GM12878 (cell line): ENCODE results near the gene TMEM231. TPM values are rescaled to one million over a fixed set of nuclear protein-coding genes. Genes with fewer than 3 reads are reported as not detected.

Experiments used
- ATAC-seq: fragments of 200-7000 bp; cut with Tn5 transposase; 3 replicates; pipeline ENCODE4 v1.9.1; 2020; ENCODE audit warnings: mild to moderate bottlenecking, moderate library complexity
- BruUV-seq: library from RNA; stranded (reverse); fragments of 400-500 nt; replicated peaks from 2 replicates; lab custom pipeline; 2021; lab: Mats Ljungman, UMichigan
- CTCF ChIA-PET: fragments of 300-600 bp; sonication (Branson Sonifier 250); formaldehyde crosslinking; extraction: SDS; loops from one replicate; lab custom pipeline; 2021; ENCODE audit warnings: inconsistent platforms; lab: Yijun Ruan, JAX
- POLR2A ChIA-PET: fragments of 350-600 bp; formaldehyde crosslinking; extraction: SDS; loops from one replicate; lab custom pipeline; 2021; ENCODE audit warnings: inconsistent platforms; lab: Charles Lee
- RAD21 ChIA-PET: fragments of 300-600 bp; sonication (Branson Sonifier 250); formaldehyde crosslinking; loops from one replicate; lab custom pipeline; 2023; ENCODE audit warnings: antibody characterized with exemption; ENCODE audit not compliant: unreplicated experiment; lab: Charles Lee
- SMC1A ChIA-PET: fragments of 300-600 bp; sonication (Branson Sonifier 250); formaldehyde crosslinking; loops from one replicate; lab custom pipeline; 2023; ENCODE audit not compliant: unreplicated experiment, uncharacterized antibody; lab: Charles Lee
- DNase-seq: peaks from one replicate; pipeline ENCODE4 v3.0.0-alpha.2; 2011; ENCODE audit warnings: low read depth, low spot score
- FAIRE-seq: peaks from 3 replicates; lab custom pipeline; 2011; peaks lifted over from hg19 to GRCh38; lab: Jason Lieb, UNC
- H2AFZ ChIP-seq: 2 replicates; pipeline ENCODE4 v1.6.0; 2011; ENCODE audit warnings: low read depth, low read length, control low read depth; ENCODE audit not compliant: control insufficient read depth
- H3K27ac ChIP-seq: 2 replicates; pipeline ENCODE4 v1.5.1; 2011; ENCODE audit warnings: control low read depth; ENCODE audit not compliant: control insufficient read depth, insufficient read depth
- H3K27me3 ChIP-seq, 2 experiments: replicated peaks in 1 of 2; 2 replicates each; pipeline versions ENCODE4 v1.6.0 to v1.6.1; 2011; ENCODE audit warnings: low read length in 1 of 2; ENCODE audit not compliant: control insufficient read depth in 2 of 2, insufficient read depth in 2 of 2
- H3K36me3 ChIP-seq, 2 experiments: 2 replicates each; pipeline ENCODE4 v1.5.1; 2011; ENCODE audit warnings: low read length in 1 of 2; ENCODE audit not compliant: control insufficient read depth in 2 of 2, insufficient read depth in 2 of 2
- H3K4me1 ChIP-seq: 2 replicates; pipeline ENCODE4 v1.6.1; 2011; ENCODE audit warnings: mild to moderate bottlenecking, low read length, moderate library complexity, mixed read lengths; ENCODE audit not compliant: control insufficient read depth, insufficient read depth
- H3K4me2 ChIP-seq: 2 replicates; pipeline ENCODE4 v1.6.0; 2011; ENCODE audit warnings: control low read depth; ENCODE audit not compliant: control insufficient read depth, insufficient read depth
- H3K4me3 ChIP-seq: fragments of 200-600 bp; sonication (generic); 2 replicates; pipeline ENCODE4 v1.5.1; 2016
- H3K79me2 ChIP-seq: 2 replicates; pipeline ENCODE4 v1.6.0; 2011; ENCODE audit warnings: low read length; ENCODE audit not compliant: control insufficient read depth, insufficient read depth
- H3K9ac ChIP-seq: 2 replicates; pipeline ENCODE4 v1.8.0; 2011; ENCODE audit warnings: low read length, control low read depth, mixed read lengths; ENCODE audit not compliant: control insufficient read depth, insufficient read depth
- H3K9me3 ChIP-seq: replicated peaks from 3 replicates; pipeline ENCODE4 v1.5.1; 2011; ENCODE audit warnings: mild to moderate bottlenecking, low read length; ENCODE audit not compliant: control insufficient read depth, insufficient read depth
- H4K20me1 ChIP-seq: 2 replicates; pipeline ENCODE4 v1.6.0; 2011; ENCODE audit not compliant: control insufficient read depth, insufficient read depth
- BACH1 ChIP-seq: fragments of 450-650 bp; IDR thresholded peaks from 2 replicates; pipeline ENCODE4 v1.6.1; 2017; ENCODE audit warnings: mild to moderate bottlenecking, borderline replicate concordance
- CHD2 ChIP-seq: IDR thresholded peaks from 2 replicates; pipeline ENCODE4 v1.6.1; 2011; ENCODE audit warnings: low read depth, low read length, improper control_type of control experiment, borderline replicate concordance
- CREB1 ChIP-seq: IDR thresholded peaks from 2 replicates; pipeline ENCODE4 v1.6.1; 2012; ENCODE audit warnings: low read depth, mild to moderate bottlenecking, inconsistent platforms
- EED ChIP-seq: sonication (generic); IDR thresholded peaks from 2 replicates; pipeline ENCODE4 v1.6.1; 2016; ENCODE audit warnings: antibody characterized with exemption, low read depth
- ELK1 ChIP-seq: IDR thresholded peaks from 2 replicates; pipeline ENCODE4 v1.6.1; 2012; ENCODE audit warnings: low read depth, low read length, improper control_type of control experiment
- EZH2 ChIP-seq: IDR thresholded peaks from 2 replicates; pipeline ENCODE4 v1.6.1; 2012; ENCODE audit warnings: low read depth, mild to moderate bottlenecking, control low read depth, inconsistent platforms, low read length, borderline replicate concordance; ENCODE audit not compliant: control insufficient read depth
- FOXK2 ChIP-seq: fragments of 450-650 bp; IDR thresholded peaks from 2 replicates; pipeline ENCODE4 v1.6.1; 2017; ENCODE audit warnings: mild to moderate bottlenecking, moderate library complexity
- GABPA ChIP-seq: IDR thresholded peaks from 2 replicates; pipeline ENCODE4 v1.6.1; 2014; ENCODE audit warnings: antibody characterized with exemption, low read depth, mild to moderate bottlenecking, inconsistent platforms
- IKZF1 ChIP-seq: fragments of 450-650 bp; conservative IDR thresholded peaks from 2 replicates; pipeline ENCODE4 v1.6.1; 2017; ENCODE audit warnings: antibody characterized with exemption, mild to moderate bottlenecking
- IRF4 ChIP-seq: IDR thresholded peaks from 2 replicates; pipeline ENCODE4 v1.6.1; 2011; ENCODE audit warnings: low read depth, low read length
- MEF2B ChIP-seq: fragments of 450-650 bp; IDR thresholded peaks from 2 replicates; pipeline ENCODE4 v1.6.1; 2018; ENCODE audit warnings: mild to moderate bottlenecking, moderate library complexity; ENCODE audit not compliant: partially characterized antibody, poor library complexity, severe bottlenecking
- MXI1 ChIP-seq: fragments of 150-350 bp; IDR thresholded peaks from 2 replicates; pipeline ENCODE4 v1.6.1; 2011; ENCODE audit warnings: low read depth, mild to moderate bottlenecking, inconsistent platforms, low read length, improper control_type of control experiment
- MYB ChIP-seq: fragments of 150-350 bp; IDR thresholded peaks from 2 replicates; pipeline ENCODE4 v1.6.1; 2014; ENCODE audit warnings: mild to moderate bottlenecking, low read depth, low read length, borderline replicate concordance
- NR2C1 ChIP-seq: fragments of 450-650 bp; IDR thresholded peaks from 2 replicates; pipeline ENCODE4 v1.6.1; 2017; ENCODE audit warnings: antibody characterized with exemption, mild to moderate bottlenecking, moderate library complexity
- NR2F1 ChIP-seq: fragments of 450-650 bp; conservative IDR thresholded peaks from 2 replicates; pipeline ENCODE4 v1.6.1; 2017; ENCODE audit warnings: mild to moderate bottlenecking
- POLR2AphosphoS2 ChIP-seq: IDR thresholded peaks from 2 replicates; pipeline ENCODE4 v1.6.1; 2011; ENCODE audit warnings: low read depth, mild to moderate bottlenecking, low read length, improper control_type of control experiment, moderate library complexity
- RELB ChIP-seq: fragments of 450-650 bp; IDR thresholded peaks from 2 replicates; pipeline ENCODE4 v1.6.1; 2017; ENCODE audit warnings: low read depth, mild to moderate bottlenecking, moderate library complexity
- SP1 ChIP-seq: IDR thresholded peaks from one replicate; pipeline ENCODE4 v1.6.1; 2011; ENCODE audit warnings: low read depth, low read length
- SUPT20H ChIP-seq: IDR thresholded peaks from 2 replicates; pipeline ENCODE4 v1.6.1; 2011; ENCODE audit warnings: low read depth, mild to moderate bottlenecking, low read length, moderate library complexity, borderline replicate concordance; ENCODE audit not compliant: control insufficient read depth
- WGBS: methylation state at CpG from one replicate; pipeline ENCODE4 v1.1.6; 2016; ENCODE audit warnings: low lambda C conversion rate; ENCODE audit not compliant: insufficient replicate concordance, insufficient coverage; ENCODE audit errors: missing lambda C conversion rate; 5-methylcytosine and 5-hydroxymethylcytosine counted together
- in situ Hi-C: fragments of 300-500 bp; cut with MboI; formaldehyde crosslinking; loops from 9 replicates; pipeline ENCODE4 v1.14.3; 2018; ENCODE audit warnings: mixed read lengths
- intact Hi-C: fragments of 100-400 bp; cut with micrococcal nuclease; formaldehyde crosslinking; loops from one replicate; pipeline ENCODE4 v1.14.2; 2022; ENCODE audit not compliant: unreplicated experiment
- polyA plus RNA-seq, 11 experiments: library from polyadenylated mRNA; depleted of rRNA in 4 of 11; unstranded in 6 of 11; stranded (reverse) in 5 of 11; fragments of >200 nt; fragmentation: Nextera tagmentation in 4 of 11; fragmentation: Illumina TruSeq in 1 of 11; extraction: Ambion mirVana in 4 of 11; extraction: Trizol in 1 of 11; gene quantifications; 1 replicate in 1 of 11; 2 replicates in 10 of 11; pipeline versions ENCODE4 v1.2.1 to v1.2.3, GENCODE V29; 2011 to 2016; ENCODE audit warnings: inconsistent platforms in 2 of 11, missing spikeins in 2 of 11, low read depth in 1 of 11
- total RNA-seq, 4 experiments: library from RNA; depleted of rRNA in 3 of 4; stranded (reverse); fragments of >200 nt in 3 of 4; fragmentation: Illumina TruSeq in 1 of 4; extraction: Trizol in 1 of 4; gene quantifications; 2 replicates each; pipeline versions ENCODE4 v1.2.1 to v1.2.3, GENCODE V29; 2013 to 2021

Gene TMEM231
- total and polyA plus RNA-seq, 10 of the 15 experiments (the other 5 are each of a cell fraction or from before 2014, with no cell fraction given), result 1.2 to 9.1 (median 5.9) TPM

- TF ChIP-seq RELB (no peak), SP1 (no peak), MXI1 (peak; percentile 53), CREB1 (no peak), EZH2 (no peak)
These were observed 10.8 kb upstream of the TMEM231 start (continued) for GRCh38 chr16:75566758-75567255.

GRCh38 chr16:75566040-75566757, 10.1 kb upstream of the TMEM231 start, which contains the start of gene GABARAPL2:
Gene GABARAPL2 (plus strand): TSS chr16:75566379. CDS start chr16:75566487, 108 bp downstream.
- H3K9ac ChIP-seq, result peak within 1 kb of the TSS; percentile 86
- no peaks in the 10 kb centered on the region for H3K27me3 ChIP-seq
- peaks cover 43% of the 10 kb centered on the region for H3K79me2 ChIP-seq
- ChIA-PET SMC1A (interaction anchor here (0.7 to 4.7 kb wide), 5 partner anchors 10 to 117 kb away, joined by 3 to 40 read pairs (median 11); partner anchors contain the start of gene TMEM231), CTCF (interaction anchor here (1.0 to 5.1 kb wide), 6 partner anchors 11 to 94 kb away, joined by 4 to 43 read pairs (median 14); partner anchors contain the start of genes ADAT1, KARS1, TERF2IP and TMEM231), RAD21 (interaction anchor here (1.0 to 5.6 kb wide), 6 partner anchors 10 to 82 kb away, joined by 3 to 44 read pairs (median 12); partner anchors contain the start of genes ADAT1, KARS1, TERF2IP and TMEM231), POLR2A (interaction anchor here (1.8 to 11.8 kb wide), 5 partner anchors 13 to 83 kb away, joined by 5 to 116 read pairs (median 47); partner anchors contain the start of genes ADAT1, KARS1, TERF2IP and TMEM231)
- intact Hi-C loops (loop anchor here (1.0 kb wide), 1 partner anchor 84 kb away; no protein-coding TSS in a partner anchor), in situ Hi-C loops (no loop called here)
- DNase-seq, result no peak
- H3K4me1 ChIP-seq, result peaks cover 30% of the 10 kb centered on the region
- no peaks in the 10 kb centered on the region for H3K9me3 ChIP-seq
- peak within 1 kb of the TSS; percentile 78 for H3K27ac ChIP-seq
- H2AFZ ChIP-seq, result peak within 1 kb of the TSS; percentile 98
- no peaks in the 10 kb centered on the region for H4K20me1 ChIP-seq
- WGBS, result 1% methylated on average over 52 of the region's 69 CpGs
- peak within 1 kb of the TSS; percentile 84 for H3K4me3 ChIP-seq
- ATAC-seq, result peak; percentile 82
- peak within 1 kb of the TSS; percentile 92 for H3K4me2 ChIP-seq
- peaks cover 0 to 22% of the 10 kb centered on the region in 2 experiments; a peak in 2 of 4 replicates for H3K36me3 ChIP-seq
- BruUV-seq, result no TSS peak
- FAIRE-seq, result no peak
- TF ChIP-seq IRF4 (no peak), MYB (0 out of 2 replicates have a peak, but pooled peaks have one; percentile 14), MEF2B (peak; percentile 49), BACH1 (0 out of 2 replicates have a peak, but pooled peaks have one; percentile 7), ELK1 (peak; percentile 80; the same call in 1 of the 2 replicates), CHD2 (peak; percentile 71; the same call in 1 of the 2 replicates), CREB1 (peak; percentile 75), MXI1 (0 out of 2 replicates have a peak, but pooled peaks have one; percentile 64), NR2F1 (peak; percentile 48), SUPT20H (no peak), FOXK2 (peak; percentile 41; the same call in 1 of the 2 replicates), IKZF1 (peak; percentile 75; the same call in 1 of the 2 replicates), EED (no peak), NR2C1 (no peak), POLR2AphosphoS2 (no peak), GABPA (peak; percentile 88)
